ENCODE results near the gene ST6GAL1.

DNA sequence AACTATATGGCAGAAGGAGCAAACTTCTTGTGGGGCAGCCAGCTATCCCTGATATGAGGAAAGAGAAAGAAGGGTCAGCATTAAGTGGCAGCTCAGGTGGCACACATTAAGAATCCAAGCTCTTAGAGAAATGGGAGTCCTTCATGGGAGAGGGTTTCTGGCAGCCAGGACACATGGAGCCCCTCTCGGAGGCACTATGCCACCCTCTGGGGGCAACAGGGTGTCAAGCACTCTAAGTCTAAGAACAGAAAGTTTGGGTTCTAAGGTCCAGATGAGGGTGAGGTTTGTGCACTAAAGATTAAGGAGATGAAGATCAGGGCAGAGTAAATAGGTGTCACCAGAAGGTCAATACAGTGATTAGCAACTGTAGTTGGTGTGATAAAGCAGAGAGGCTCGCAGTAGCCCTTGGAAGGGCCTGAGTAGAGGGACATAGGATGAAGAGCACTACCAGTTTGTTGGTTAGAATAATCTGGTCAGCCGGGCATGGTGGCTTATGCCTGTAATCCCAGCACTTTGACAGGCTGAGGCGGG lies 89.3 kb downstream of the ST6GAL1 start:
- TF ChIP-seq GATA2 (IDR thresholded peaks at IDR 0.05; ENCODE audit: low read depth, low read length) (no peak), GATA3 (IDR thresholded peaks at IDR 0.05; ENCODE audit: low read depth, low read length) (no peak)
